ENCODE results near the gene ITIH2.
"Not testable (repeated sequence)": the region's sequence is repeated elsewhere in the genome, so short reads cannot be mapped to it uniquely, and the experiment has no call there.

ITIH2 gene

GRCh38 chr10:7696545-7696944 lies 6.6 kb upstream of the ITIH2 start:
- DNase-seq, result no peak

- no peak for DNase-seq
Observed at GRCh38 chr10:7697426-7697825, 5.7 kb upstream of the ITIH2 start.

- no peak for DNase-seq
Observed at GRCh38 chr10:7700577-7701125, 2.5 kb upstream of the ITIH2 start.

- DNase-seq, result no peak
Observed at GRCh38 chr10:7701158-7701742, 1.9 kb upstream of the ITIH2 start.

GRCh38 chr10:7702288-7702812 lies 766 bp upstream of the ITIH2 start:
- no peak for DNase-seq

GRCh38 chr10:7704071-7705016 lies 1.2 kb downstream of the ITIH2 start:
- no peak for DNase-seq

GRCh38 chr10:7705341-7705740 lies 2.2 kb downstream of the ITIH2 start:
- DNase-seq, result no peak

GRCh38 chr10:7706534-7707073 lies 3.5 kb downstream of the ITIH2 start:
- no peak for DNase-seq

- DNase-seq, result no peak
Observed at GRCh38 chr10:7707102-7707501, 4.0 kb downstream of the ITIH2 start.

- DNase-seq, result no peak
Observed at GRCh38 chr10:7707858-7708622, 4.9 kb downstream of the ITIH2 start.

GRCh38 chr10:7708832-7709231 lies 5.7 kb downstream of the ITIH2 start:
- DNase-seq, result no peak

GRCh38 chr10:7710446-7710845 lies 7.3 kb downstream of the ITIH2 start:
- no peak for DNase-seq

- not testable (repeated sequence) for DNase-seq
Observed at GRCh38 chr10:7711075-7711474, 8.0 kb downstream of the ITIH2 start.

GRCh38 chr10:7715515-7715914 lies 12.4 kb downstream of the ITIH2 start:
- no peak for DNase-seq

- no peak for DNase-seq
Observed at GRCh38 chr10:7717767-7718166, 14.7 kb downstream of the ITIH2 start.

GRCh38 chr10:7718685-7719084 lies 15.6 kb downstream of the ITIH2 start:
- DNase-seq, result no peak

- DNase-seq, result no peak
Observed at GRCh38 chr10:7720478-7720877, 17.4 kb downstream of the ITIH2 start.

- no peak for DNase-seq
Observed at GRCh38 chr10:7722927-7723529, 19.9 kb downstream of the ITIH2 start.

- no peak for DNase-seq
Observed at GRCh38 chr10:7734821-7735220, 31.7 kb downstream of the ITIH2 start.

GRCh38 chr10:7738536-7739407 lies 35.7 kb downstream of the ITIH2 start:
- no peak for DNase-seq

- DNase-seq, result no peak
Observed at GRCh38 chr10:7744307-7744706, 41.2 kb downstream of the ITIH2 start.

All from NCI-H2227 treated with DMSO at 0.1 percent for 48 hours (cell line).